K562 treated with DMSO at 1 percent for 12 hours (cell line): ENCODE results near the gene AVL9. TPM values are rescaled to one million over a fixed set of nuclear protein-coding genes. Genes with fewer than 3 reads are reported as not detected.

Experiments
- total RNA-seq: library from RNA; unstranded; fragments of 300-600 nt; gene quantifications from 2 replicates; pipeline ENCODE4 v1.2.3, GENCODE V29; 2022; ENCODE audit not compliant: insufficient read depth

The AVL9 gene
- 13.5 and 25.6 TPM in 2 replicates for total RNA-seq

GRCh38 chr7:32495298-32496051, at the start of gene AVL9:
AVL9 (plus strand) TSS chr7:32495489; CDS start chr7:32495710, 221 bp downstream.

DNA sequence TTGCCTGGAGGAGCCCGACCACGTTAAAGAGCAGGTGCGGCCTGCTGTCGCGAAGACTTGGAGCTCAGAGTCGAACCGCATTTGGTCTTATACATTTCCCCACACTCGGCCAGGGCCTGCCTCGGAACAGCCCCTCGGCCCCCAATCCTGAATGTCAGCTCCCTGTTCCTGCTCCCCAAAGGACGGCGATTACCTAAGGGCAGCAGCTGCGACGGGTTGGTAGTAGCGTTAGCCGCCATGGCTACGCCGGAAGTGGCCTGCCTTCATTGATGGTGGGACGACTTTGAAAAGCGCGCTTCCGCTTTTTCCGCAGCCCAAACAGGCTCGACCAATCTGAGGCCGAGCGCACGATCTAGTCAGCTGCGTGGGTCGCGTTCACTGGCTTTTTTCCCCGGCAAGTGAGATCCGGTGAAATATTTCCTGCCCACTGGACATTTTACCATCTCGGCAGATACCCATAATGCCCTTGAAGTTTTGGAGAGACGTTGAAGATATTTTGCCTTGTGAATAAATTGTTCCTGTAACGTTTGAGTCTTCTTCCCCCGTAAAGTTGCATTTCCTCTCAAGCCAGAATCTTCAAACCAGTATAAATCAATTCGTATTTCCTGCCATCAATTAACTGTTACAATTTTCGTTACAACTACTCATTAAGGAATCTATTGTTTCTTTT, 5.0 kb upstream of the AVL9 start, which contains the start of gene LSM5:
Gene LSM5, minus strand, starts transcription at position 254 of the 670 bp plus-strand sequence. Its CDS starts 15 bp downstream, at position 239.

Other genes starting within 250 kb of the AVL9 start
- gene LSM5, start 5.1 kb upstream of the AVL9 start, total RNA-seq = 46.4 and 54.8 TPM in 2 replicates